Glomerular visceral epithelial cell (primary cell): Measurements from ENCODE around the gene FRMD5.

Source experiments
- DNase-seq: peaks from one replicate; pipeline ENCODE4 v3.0.0-alpha.2; 2016; ENCODE audit errors: extremely low spot score

The FRMD5 gene

DNA sequence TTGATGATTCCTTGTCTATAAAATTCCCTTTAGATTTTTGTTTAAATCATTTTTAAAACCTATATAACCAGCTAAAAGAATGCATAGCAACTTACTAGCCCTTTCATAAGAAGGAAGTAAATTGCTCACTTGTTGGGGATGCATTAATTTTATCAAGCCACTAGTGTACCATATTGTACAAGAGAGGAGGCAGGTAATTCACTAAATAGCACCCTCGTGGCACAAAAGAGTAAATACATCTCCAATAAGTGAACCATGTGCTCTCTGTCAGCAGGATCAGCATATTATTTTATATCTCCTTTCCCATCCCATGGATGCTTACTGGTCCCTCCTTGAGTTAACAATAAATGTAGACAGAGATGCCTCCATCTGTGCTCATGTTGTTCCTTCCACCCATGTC is 34.3 kb downstream of the FRMD5 start:
- DNase-seq: no peak

DNA sequence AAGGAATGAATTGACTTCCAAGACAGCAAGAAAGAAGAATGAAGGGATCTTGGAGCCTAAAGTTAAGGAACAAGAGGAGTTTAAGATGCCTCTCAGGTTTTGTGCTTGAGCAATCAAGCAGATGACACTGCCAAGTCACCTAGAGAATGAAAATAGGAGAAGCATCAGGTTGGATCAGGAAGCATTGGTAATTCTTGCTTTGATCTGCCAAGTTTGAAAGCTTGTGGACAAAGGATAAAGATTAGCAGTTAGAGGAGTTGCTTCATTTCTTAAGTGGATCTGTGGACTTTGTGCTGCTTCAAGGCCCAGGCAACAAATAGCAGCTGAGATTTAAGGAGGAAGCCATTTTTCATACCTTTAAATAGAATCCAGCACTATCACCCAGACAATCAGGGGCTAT is 35.6 kb downstream of the FRMD5 start:
- DNase-seq: peak; percentile 77

DNA sequence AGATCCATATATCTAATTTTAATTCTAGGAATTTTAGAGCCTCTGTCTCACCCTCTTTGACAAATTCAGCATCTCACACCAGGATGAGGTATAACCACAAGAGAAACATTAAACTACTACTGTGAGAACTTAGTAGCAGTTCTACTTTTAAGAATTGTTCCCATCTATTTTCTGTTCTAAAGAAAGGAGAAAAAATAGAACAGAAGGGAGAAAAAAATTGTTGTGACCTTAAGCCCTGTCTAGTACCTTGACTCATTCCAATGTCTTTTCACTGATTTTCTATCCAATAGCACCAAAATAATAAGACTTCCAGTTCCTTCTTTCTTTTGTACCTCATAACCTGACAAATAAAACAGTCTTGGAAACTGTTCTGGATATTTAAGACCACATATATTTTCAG is 37.0 kb downstream of the FRMD5 start:
- DNase-seq: no peak

DNA sequence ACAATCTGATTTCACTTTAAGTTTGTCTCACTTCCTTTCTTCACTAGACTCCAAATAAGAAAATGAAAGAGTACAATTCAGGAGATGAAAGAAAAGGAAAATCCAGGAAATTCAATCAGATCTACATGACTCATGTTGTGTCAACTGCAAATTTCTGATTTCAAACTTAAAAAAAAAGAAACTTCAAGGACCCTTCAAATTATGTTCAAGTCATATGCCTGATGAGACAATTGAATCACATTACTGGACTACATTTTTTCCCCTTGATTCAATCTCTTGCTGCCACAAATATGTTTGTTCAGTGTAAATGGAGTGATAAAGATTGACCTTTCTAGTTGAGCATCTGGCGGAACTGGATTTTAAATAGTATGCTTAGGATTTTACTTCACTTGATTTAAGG is 37.4 kb downstream of the FRMD5 start:
- peak; percentile 87 for DNase-seq

DNA sequence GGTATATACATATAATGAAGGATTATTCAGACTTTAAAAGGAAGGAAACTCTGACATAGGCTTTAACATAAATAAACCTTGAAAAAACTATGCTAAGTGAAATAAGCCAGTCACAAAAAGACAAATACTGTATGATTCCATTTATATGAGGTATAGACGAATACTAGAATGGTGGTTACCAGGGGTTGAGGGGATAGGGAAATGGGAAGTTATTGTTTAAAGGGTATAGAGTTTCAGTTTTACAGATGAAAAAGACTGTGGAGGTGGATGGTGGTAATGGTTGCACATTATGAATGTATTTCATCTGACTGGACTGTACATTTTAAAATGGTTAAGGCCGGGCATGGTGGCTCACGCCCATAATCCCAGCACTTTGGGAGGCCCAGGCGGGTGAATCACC is 41.7 kb downstream of the FRMD5 start:
- no peak for DNase-seq

DNA sequence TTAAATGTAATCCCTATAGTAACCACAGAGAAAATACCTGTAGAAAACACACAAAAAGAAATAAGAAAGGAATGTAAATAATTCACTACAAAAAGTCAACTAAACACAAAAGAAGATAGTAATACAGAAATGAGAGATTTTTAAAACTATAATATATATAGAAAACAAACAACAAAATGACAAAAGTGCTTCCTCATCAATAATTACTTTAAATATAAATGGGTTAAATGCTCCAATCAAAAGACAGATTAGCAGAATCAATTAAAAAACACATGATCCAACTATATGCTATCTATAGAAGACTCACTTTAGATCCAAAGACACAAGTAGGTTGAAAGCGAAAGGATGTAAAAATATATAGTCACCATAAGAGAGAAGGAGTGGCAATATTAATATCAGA is 45.8 kb downstream of the FRMD5 start:
- no peak for DNase-seq

DNA sequence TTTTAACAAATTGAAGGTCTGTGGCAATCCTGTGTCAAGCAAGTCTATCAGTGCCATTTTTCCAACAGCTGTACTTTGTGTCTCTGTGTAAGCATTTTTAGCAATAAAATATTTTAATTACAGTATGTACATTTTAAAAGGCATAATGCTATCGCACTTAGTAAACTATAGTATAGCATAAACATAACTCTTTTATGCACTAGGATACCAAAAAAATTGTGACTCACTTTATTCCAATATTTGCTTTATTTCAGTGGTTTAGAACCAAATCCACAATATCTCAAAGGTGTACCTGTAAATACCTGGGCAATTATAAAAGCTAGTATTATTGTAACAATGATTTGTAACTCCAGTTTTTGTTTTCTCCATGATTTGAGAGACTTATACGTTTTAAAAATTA is 46.5 kb downstream of the FRMD5 start:
- no peak for DNase-seq

DNA sequence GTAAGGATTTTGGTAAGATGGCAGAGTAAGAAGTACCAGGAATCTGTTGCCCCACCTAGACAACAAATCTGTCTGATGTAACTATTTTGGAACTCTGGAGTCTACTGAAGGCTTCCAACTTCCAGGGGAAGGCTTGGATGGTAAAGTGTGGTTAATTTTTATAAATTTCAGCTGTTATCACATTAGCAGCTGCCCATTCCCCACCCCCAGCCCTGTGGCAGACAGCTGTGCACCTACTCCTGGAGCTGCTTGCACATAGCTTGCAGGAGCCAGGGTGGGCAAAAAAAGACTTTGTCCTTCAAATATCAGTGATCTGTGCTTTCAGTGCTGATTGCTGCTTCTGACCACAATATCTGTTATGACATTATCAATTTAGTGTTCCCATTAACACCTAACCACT is 47.4 kb downstream of the FRMD5 start:
- no peak for DNase-seq

DNA sequence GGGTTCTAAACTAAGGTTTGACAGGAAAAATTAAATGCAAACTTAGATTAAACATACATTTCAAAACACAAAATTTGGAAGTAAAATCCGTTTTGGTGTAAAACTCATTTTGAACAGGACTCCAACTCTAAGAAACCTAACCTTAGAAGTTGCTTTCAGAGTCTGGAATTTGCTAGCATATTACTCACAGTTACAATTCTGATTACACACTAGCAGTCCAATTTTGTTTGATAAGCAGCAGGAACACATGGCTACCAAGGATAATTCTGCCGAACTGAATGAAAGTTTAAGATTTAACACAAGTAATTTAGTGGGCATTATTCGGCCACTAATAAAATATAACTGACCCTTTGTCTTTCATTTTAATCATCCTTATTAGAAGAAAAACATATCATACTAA is 49.6 kb downstream of the FRMD5 start:
- DNase-seq: no peak

DNA sequence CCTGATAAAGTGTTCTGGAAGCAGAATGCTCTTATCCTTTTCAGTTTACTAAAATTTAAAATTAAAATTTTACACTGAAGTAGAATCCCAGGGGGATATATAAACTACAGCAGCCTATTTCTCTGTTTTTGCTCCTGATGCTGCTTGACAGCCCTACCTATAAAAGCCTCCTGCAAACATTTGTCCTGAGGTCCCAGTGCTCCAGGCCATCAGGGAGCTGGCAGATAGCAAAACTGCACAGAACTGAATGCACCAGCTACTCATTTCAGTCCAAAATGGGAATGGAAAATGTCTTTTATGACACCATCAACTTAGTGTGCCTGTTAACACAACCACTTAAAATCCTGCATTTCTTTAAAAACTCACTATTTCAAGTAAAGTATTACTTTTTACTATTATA is 50.1 kb downstream of the FRMD5 start:
- no peak for DNase-seq

DNA sequence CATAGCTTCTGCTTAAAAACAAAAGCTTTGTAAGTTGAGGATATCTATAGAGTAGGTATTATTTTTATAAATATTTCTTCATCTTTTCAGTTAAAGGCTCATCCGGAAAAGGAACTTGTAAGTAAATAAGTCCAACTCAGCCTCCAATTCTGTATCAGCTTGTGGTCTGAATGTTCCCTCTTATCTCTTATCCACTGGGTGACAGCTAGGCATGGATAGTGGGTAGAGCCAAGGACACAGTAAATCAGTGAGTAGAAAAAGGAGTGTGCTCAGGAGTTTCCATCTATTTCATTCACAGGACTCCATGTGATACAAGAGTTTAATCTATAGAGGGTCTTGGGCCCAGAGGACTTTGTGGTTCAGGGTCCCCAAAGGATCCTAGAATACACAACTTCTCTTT is 50.9 kb downstream of the FRMD5 start:
- DNase-seq: no peak

DNA sequence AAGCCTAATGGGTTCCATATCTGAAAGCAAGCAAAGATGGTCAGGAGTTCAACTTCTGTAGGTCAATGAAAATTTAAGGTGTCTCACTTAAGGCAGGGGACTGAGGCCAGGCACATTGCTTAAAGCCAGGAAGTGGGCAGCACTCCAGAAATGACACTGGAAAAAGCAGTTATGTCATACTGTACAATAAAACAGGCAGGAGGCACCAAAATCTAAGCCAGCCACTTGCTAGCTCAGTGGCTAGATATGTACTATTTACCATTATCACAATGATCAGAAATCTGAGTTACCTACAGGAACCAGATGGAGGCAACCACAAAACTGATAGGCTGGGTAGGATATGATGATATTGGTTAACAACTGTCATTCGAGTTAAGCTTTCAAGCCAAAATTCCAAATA is 57.3 kb downstream of the FRMD5 start:
- DNase-seq: peak; percentile 19

DNA sequence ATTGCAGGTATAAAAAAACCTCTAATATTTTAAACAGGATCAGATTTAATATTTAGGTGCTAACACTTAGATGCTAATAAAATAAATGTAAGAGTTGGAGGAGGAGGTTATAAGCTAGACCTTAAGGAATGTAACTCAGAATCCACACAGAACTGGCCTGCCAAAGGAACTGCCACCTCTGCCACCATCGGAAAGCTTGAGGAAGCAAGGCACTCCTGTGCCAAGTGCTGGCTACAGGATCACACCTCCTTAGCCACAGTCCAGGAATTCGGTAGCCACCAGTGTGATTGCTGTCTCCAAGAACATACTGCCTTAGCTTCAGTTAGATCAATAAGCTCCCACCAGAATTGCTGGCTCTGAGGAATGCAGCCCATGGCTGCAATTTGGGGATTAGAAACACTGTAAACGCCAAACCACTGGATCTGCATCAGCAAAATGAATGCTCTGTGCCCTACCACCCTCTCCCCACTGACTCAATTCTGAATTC is 58.0 kb downstream of the FRMD5 start:
- DNase-seq: no peak

DNA sequence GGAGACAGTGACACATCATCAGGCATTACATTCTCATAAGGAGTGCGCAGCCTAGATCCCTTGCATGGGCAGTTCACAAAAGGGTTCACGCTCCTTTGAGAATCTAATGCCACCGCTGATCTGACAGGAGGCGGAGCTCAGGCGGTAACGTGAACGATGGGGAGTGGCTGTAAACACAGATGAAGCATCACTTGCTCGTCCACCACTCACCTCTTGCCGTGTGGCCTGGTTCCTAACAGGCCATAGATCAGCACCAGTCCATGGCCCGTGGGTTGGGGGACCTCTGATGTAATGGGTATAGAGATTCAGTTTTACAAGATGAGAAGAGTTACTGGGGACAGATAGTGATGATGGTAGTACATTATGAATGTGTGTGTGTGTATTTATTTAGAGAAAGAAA is 63.0 kb downstream of the FRMD5 start:
- no peak for DNase-seq

DNA sequence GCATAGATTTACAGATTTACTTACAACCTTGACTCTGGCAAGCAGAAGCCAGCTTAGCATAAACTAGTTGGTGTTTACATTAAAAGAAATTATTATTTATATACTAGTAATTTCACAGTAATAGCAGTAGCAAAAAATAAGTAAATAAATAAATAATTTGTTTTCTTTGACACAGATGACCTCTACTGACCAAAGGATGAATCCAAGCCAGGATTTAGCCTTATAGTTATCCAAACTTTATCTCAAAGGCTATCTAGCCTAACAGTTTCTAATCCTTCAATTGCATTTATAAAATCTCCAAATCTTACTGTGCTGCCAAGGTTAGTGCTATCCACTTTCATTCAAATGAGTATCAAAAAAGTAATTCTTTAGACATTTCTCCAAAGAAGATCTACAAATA is 64.3 kb downstream of the FRMD5 start:
- no peak for DNase-seq

DNA sequence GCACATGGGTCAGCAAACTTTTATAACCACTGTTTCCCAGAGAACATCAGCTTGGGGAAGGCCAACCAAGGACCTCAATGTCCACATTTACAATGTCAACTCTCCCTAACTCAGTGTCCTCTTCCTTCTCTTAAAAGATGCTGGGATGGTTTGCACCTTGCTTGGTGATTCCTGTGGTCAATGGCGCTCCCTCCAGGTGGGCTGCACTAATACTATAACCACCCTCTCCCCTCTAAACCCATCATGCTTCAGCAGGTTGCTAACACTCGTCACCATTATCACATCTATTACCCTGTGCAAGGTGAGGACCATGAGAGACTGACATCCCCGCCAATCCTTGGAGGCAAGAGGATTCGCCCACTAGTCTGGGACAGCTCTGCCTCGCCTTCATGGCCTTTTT is 65.2 kb downstream of the FRMD5 start:
- no peak for DNase-seq

DNA sequence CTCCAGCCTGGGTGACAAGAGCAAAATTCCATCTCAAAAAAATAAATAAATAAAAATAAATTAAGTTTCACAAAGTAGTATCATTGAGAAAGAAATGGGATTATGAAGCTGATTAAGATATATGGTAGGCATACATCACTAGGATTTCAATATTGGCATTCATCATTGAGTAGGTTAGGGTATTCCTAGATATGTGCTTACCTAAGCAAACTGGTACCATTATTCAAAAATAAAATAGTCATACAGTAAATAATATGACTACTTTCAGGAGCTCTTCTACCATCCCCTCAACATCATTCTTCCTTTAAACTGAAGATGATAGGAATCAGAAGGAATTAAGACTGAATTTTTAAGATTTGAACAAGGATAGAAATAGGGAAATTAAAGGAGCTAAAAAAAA is 66.6 kb downstream of the FRMD5 start:
- no peak for DNase-seq

DNA sequence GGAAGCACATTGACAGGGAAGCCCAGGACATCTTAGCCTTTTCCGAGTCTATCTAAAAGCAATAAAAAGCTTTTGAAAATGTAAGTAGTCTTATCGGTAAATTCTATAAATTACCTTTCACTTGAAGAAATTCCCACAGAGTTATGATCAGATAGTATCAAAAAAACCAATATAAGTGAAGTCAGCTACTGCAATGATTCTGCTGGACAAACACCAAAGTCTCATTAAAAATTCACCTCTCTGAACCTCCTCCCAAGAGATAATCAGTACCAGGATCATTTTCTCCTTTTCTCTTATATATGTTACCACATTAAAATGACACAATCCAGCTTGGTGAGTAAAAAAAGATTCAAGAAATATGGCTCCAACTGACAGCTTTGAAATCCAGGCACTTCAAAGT is 69.2 kb downstream of the FRMD5 start:
- DNase-seq: no peak

DNA sequence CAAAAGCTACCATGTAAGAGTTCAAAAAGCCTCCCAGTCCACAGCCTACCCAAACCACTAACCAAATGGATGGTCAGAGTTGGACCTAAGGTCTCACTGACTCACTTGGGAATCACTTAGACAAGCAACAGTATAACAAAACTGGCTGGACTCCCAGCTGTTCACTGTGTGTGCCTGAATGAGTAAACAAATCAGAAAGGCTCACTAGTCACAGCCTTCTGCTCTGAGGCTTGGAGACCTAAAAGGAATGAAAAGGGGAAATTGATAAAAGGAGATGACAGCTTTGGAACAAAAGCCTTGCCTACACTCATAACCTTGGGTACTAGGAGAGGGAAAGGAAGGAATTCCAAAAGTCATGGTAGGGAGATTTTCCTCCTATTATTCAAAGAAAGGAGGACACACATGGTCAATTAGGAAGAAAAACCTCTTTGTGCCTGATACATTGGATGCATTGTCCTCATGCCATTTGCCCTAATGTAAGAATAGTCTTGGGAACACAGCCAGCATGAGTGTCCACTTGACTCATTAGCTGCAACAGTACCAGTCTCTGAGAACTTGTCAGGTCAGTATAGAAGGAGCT is 92.3 kb downstream of the FRMD5 start:
- DNase-seq: peak; percentile 91

DNA sequence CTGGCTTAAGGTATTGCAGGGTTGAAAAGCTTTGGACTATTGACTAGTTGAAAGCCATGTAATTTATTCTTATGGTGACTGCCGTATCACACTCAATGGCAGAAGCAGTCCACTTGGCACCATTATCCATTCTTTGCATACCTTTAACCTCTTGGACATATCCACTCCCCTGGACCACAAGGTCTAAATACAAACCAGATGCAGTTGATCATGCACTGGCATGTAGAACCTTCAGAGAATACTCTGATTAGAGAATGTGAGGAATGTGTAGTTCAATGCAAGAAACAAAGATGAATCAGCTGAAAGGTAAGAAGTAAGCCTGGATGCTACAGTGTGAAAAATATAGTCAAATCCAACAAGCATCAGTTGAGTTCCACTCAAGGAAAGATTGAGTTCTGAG is 93.1 kb downstream of the FRMD5 start:
- peak; percentile 79 for DNase-seq

DNA sequence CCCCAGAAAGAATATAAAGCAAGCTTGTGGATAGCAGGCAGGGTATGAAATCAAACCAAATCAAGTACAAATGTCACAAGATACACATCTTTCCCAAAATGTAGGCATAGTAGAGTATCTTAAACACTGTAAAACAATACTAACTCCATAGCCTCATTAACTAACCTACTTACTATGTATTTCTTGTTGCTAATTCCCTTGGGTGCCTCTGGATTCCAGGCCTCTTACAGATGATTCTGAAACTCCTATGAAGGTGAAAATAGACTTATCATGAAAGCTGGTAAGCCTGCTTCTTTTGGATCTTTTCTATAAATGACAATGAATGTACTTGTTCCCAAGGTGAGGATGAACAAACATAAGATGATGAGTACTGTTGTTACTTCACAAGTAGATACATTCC is 93.8 kb downstream of the FRMD5 start:
- DNase-seq: peak; percentile 8

DNA sequence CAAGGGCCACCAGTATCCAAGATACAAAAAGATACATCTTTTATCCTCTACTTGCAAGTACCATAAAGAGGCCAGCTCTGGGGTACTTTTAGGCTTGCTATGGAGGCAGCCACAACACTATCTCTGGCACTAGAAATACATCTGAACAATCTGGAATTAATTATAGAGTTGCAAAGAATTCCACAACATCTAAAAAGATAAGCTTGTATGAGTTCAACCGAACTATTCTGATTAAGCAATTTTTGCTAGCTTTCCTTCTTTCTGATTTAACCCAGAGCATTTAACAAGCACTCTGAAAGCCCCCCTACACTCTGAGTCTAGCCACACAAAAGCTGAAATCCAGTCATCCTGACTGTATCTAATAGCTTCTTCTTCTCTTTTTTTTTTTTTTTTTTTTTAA is 95.4 kb downstream of the FRMD5 start:
- DNase-seq: no peak

DNA sequence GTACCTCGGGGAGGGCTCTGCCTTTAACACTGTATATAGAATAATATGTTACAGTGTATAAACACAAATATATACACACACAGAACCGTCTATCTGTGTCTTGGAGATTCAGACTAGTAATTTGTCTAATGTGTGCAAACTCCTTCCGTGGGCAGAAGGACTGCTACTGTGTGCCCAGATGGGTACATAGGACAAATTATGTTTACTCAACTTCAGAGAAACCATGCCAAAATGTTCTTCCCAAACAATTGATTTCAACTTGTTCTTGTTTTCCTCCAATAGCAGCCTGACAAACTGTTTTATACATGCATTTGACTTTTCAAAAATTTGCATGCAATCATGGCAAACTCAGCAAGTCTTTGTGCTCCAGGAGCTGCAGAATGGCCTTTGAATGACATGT is 97.5 kb downstream of the FRMD5 start:
- DNase-seq: no peak

DNA sequence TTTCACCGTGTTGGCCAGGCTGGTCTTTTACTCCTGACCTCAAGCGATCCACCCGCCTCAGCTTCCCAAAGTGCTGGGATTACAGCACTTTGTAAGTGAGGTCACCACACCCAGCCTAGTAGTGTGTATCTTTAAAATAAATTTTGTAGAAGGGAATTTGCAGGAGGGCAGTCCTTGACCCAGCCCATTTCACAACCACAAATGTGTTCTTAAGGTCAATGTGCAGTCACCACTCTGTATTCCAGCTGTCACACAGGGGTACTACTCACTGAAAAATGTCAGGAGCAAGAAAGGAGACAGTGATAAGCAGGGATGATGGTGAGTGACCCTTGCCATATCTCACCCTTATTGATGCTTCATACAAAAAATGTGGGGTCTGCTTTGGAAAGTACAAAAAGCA is 98.5 kb downstream of the FRMD5 start:
- no peak for DNase-seq

DNA sequence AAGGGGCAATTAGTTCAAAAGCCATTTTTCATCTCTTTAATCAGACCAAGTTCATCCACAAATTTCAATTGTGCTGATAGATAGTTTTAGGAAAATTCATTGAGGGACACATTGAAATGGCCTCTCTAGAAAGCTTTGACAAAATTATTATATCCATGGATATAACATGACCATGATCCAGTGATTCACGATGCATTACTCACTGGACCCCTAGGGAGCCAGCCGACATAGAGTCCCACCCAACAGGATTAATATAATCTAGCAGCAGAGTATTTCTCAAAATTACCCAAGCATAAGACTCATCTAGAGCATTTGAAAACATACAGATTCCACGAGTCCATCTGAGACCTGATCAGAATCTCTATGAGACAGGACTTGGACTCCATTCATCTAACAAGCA is 100.3 kb downstream of the FRMD5 start:
- DNase-seq: no peak
